GM21423 (cell line): ENCODE measurements around the gene IPO8.
"Not testable (repeated sequence)": the region's sequence is repeated elsewhere in the genome, so short reads cannot be mapped to it uniquely, and the experiment has no call there.

Experiments
- ATAC-seq: cut with Tn5 transposase; IDR thresholded peaks from one replicate; pipeline ENCODE4 v1.9.1; 2021; ENCODE audit warnings: mild to moderate bottlenecking, moderate library complexity; ENCODE audit not compliant: unreplicated experiment

IPO8 gene

DNA sequence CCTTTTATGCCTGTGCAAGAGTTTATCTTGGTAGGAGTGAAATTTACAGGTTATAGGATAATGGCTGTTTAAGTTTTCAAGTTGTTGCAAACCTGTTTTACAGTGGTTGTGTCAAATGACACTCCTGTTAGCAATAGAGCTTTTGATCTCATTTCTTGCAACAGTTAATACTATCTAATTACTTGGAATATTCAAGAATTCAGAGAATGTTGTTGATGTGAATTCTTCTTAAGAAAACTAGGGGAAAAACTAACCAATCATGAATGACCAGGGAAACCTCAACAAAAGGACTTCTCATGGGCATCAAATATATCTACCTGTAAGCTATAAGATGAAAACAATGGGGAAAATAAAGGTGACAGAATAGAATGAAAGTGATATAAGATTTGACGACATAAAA lies 85.0 kb downstream of the IPO8 start:
- no peak for ATAC-seq

DNA sequence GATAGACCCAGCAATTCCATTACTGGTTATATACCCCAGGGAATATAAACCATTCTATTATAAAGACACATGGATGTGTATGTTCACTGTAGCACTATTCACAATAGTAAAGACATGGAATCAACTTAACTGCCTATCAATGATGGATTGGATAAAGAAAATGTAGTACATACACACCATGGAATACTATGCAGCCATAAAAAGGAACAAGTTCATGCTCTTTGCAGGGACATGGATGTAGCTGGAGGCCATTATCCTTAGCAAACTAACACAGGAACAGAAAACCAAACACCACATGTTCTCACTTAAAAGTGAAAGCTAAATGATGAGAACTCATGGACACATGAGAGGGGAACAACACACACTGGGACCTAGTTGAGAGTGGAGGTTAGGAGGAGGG lies 85.8 kb downstream of the IPO8 start:
- not testable (repeated sequence) for ATAC-seq

DNA sequence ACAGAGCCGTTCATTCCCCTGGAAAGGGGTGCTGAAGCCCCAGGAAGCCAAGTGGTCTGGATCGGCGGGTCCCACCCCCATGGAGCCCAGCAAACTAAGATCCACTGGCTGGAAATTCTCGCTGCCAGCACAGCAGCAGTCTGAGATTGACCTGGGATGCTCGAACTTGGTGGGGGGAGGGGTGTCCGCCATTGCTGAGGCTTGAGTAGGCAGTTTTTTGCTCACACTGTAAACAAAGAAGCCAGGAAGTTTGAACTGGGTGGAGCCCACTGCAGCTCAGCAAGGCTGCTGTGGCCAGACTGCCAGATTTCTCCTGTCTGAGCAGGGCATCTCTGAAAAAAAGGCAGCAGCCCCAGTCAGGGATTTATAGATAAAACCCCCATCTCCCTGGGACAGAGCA lies 91.4 kb downstream of the IPO8 start:
- ATAC-seq = not testable (repeated sequence)

DNA sequence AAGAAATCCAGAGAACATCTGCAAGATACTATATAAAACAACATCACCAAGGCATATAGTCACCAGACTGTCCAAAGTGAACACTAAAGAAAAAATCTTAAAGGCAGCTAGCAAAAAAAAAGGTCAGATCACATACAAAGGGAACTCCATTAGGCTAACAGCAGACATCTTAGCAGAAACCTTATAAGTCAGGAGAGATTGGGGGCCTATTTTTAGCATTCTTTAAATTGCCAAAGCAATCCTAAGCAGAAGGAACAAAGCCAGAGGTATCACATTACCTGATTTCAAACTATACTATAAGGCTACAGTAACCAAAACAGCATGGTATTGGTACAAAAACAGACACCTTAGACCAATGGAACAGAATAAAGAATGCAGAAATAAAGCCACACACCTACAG lies 92.5 kb downstream of the IPO8 start:
- ATAC-seq = no peak

DNA sequence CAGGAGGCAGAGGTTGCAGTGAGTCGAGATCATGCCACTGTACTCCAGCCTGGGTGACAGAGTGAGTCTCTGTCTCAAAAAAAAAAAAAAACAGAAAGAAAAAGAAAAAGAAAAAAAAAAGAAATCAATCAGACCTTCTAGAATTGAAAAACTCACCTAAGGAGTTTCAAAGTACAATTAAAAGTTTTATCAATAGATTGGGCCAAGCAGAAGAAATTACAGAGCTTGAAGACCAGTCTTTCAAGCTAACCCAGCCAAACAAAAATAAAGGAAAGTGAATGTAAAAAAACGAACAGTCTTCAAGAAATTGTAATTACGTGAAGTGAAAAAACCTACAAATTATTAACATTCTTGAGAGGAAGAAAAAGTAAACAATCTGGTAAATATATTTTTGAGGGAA lies 93.0 kb downstream of the IPO8 start:
- ATAC-seq = no peak

DNA sequence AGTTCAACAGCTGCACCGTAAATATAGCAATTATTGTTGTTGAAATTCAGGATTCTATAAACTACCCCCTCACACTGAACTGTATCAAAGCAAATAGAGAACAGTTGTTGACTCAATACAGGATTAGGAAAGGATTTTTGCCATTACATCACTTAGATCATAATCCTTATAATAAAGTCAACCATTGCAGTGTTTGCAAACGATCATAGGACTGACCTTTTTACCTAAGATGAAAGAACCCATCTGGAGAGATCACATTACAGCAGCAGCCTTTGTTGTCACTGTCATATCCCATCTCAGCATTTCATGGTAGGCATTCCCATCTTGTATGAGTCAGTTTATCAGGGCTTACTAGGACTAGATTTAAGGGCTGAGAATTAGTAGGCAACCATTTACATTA lies 96.1 kb downstream of the IPO8 start:
- no peak for ATAC-seq

DNA sequence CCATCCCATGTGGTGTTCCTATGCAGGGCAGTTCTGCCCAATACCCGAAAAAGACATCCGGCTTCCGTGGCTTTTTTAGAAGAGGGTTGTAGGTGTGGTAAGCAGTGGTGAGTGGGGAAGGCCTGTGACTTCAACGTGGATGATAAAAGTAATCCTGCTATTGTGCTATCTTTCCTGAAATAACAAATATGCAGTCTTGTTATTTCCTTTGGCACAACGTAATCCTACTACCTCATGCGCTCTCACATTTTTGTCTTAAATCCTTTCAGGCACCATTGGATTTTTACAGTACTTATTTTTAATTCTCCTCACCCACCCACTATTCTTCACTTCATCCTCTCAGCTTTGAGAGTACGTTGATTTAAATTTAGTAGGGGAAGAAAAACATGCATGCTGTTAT lies 96.8 kb downstream of the IPO8 start:
- ATAC-seq = no peak

DNA sequence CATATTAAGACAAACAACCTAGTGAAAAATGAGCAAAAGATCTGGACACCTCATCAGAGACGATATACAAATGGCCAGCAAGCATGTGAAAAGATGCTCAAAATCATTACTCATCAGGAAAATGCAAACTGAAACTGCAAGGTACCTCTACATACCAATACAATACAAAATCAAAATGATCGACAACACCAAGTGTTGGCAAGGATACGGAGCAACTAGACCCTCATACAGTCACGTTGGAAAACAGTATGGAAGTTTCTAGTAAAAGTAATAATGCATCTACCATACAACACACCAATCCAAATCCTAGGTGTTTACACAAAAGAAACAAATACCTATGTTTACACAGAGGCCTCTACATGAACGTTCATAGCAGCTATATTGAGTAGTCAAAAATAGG lies 99.9 kb downstream of the IPO8 start:
- ATAC-seq = no peak

DNA sequence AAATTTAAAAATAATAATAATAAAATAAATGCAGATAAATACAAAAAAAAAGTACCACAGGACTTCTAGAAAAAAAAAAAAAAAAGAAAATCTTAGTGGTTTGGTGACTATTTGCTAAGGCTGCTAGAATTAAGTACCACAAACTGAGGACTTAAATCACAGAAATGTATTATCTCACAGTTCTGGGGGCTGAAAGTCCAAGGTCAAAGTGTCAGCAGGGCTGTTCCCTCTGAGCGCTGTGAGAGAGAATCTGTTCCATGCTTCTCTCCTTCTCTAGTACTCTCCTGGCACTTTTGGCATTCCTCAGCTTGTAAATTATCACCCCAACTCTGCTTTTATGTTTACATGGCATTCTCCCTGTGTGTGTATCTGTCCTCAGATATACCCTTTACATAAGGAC lies 101.2 kb downstream of the IPO8 start:
- no peak for ATAC-seq

DNA sequence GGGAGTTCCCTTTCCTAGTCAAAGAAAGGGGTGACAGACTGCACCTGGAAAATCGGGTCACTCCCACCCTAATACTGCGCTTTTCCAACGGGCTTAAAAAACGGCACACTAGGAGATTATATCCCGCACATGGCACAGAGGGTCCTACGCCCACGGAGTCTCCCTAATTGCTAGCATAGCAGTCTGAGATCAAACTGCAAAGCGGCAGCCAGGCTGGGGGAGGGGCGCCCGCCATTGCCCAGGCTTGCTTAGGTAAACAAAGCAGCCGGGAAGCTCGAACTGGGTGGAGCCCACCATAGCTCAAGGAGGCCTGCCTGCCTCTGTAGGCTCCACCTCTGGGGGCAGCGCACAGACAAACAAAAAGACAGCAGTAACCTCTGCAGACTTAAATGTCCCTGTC lies 107.1 kb downstream of the IPO8 start:
- ATAC-seq = not testable (repeated sequence)

DNA sequence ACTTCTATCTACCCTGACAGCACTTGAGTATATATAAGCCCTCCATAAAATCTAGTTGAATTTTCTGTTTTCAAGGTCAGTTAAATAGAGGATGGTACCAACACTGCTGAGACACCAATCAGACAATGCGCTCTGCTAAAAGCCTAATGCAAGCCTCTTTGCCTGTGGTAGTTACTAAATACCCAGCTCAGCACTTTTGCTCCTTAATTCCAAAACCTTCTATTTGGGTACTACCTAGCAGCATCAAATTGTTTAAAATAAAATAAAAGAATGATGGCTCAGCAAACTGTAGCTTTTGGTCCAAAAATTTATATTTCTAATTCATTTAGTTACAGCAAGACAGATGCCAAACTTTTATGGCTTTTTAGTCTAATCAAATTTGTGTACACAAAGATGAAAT lies 107.9 kb downstream of the IPO8 start:
- ATAC-seq = no peak

DNA sequence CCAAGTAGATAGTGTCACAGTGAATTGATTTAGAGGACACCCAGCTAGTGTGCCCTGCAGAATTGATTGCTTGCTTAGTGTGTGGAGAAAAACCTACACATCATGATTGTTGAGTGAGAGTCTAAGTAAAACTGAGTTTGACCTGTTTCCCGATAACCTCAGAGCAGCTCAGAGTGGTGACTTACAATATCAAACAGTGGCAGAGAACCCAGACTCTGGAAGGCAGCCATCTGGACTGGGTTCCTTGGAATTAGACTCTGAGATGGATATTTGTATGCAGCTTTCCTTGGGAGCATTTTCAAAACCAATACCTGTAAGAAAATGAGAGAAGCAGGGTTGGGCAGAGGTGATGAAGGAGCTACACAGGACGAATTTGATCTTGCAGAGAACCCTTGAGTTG lies 109.8 kb downstream of the IPO8 start:
- ATAC-seq = no peak

DNA sequence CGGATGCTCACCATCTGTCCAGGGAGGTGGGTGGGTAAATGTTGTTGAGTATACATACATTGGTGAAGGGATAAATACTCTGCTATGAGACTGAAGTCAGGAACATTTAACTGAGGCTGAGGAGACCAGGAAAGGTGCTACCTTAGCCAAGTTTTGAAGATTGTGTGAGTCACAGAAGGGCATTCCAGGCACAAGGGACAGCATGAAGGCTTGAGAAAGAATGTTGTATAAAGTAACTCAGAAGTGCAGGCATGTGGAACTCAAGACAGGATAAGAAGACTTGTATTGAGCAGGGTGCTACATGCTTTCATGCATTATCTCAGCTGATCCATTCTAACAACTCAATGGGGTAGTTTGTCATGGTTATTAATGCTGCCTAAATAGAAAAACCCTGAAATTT lies 112.7 kb downstream of the IPO8 start:
- no peak for ATAC-seq

DNA sequence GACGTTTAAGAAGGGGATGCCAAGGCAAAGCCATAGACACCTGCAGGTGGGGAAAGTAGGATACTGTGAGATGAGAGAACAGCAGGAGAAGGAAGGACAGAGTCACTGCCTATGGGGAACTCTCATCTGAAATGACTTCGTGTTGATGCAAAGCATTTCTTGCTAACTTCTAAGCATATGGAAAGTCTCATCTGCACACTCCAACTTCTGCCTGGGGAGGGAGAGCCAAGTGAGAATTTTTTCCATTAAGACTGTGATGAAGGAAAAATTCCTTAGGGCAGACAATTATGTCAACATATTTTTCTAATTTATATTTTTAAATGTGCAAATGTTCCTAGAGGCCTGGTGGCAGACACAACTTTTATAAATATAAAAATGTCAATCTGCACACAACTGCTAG lies 115.3 kb downstream of the IPO8 start:
- no peak for ATAC-seq
